HG02623 (cell line): ENCODE measurements around the gene ASXL2.

Source experiments
- ATAC-seq: cut with Tn5 transposase; IDR thresholded peaks from one replicate; pipeline ENCODE4 v1.9.1; 2021; ENCODE audit warnings: moderate library complexity; ENCODE audit not compliant: unreplicated experiment

The ASXL2 gene

DNA sequence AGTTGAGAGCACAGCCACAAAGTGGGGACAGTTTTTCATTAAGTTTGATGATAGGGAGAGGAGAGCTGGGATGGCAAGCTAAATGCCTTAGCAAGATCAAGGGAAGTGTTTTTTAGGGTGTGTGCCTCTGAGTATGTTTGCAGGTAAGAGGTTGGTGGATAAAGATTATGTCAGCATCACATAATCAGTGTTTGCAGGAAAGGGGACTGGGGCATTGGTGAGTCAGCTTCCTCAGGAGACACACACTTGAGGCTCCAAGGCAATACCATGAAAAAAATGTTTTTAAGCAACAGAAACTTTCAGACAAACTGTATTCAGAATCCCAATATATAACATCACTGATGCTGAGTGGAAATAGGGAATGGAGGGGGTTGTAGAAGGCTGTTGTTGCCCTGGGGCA lies 179.5 kb downstream of the ASXL2 start:
- ATAC-seq = no peak

DNA sequence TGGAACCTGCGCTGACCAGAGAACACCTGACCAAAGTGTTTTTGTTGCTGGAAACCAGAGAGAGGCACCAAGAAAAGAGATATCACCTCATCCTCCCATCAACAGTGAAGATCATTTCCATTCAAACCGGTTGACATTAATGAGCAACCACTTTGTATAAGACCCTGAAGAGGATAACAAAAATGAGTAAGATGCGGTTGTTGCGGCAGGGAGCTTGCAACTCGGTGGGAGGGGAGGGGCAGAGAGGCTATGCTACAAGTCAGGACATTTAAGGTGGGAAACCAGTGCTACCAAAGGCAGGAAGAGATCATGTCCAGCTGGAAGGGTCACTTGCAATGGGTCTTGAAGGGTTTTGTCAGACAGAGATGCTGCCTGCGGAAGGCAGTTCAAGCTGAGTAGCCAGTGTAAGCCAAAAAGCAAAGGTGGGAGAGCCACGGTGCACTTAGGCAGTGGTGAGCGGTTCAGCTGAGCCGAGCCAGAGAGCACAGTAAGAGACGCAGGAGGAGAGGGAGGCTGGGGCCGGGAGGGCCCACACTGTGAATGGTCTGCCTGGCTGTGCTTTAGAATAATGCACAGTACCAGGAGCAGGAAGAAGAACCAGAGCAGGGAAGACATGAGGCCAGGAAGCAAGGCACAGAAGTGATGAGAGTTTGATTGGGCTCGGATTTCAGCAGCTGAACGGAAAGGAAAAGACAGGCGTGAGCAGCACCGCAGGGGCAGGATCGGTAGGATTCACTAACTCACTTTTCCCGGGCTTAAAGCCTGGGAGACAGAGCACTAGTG lies 180.5 kb downstream of the ASXL2 start:
- no peak for ATAC-seq

DNA sequence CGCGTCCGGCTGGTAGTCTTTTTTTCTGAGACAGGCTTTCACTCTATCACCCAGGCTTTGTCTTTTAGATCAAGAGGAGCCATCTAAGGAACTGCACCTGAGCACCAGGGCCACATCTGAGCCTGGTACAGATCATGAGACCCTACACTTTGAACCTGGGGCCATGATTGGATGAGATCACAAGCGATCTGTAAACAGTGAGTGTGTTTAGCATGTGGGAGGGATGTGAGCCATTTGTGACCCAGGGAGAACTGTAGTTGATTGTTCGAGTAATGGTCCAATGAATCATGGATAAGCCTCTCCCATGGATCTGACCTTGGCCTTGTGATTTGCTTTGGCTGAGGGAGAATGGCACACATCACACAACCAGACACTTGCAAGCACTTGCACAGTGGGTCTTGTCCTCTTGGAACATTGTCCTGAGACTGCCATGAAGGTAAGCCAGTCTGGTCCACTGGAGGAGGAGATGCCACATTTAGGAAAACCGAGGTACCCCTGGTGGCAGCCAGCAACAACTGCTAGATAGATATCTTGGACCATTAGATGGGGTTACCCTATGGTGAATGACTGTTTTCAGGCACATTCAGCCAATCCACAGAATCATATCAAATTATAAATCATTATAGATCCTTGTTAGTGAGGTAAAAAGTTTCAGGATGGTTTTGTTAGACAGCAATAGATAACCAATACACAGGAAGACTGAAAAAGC lies 185.4 kb downstream of the ASXL2 start:
- ATAC-seq = no peak

DNA sequence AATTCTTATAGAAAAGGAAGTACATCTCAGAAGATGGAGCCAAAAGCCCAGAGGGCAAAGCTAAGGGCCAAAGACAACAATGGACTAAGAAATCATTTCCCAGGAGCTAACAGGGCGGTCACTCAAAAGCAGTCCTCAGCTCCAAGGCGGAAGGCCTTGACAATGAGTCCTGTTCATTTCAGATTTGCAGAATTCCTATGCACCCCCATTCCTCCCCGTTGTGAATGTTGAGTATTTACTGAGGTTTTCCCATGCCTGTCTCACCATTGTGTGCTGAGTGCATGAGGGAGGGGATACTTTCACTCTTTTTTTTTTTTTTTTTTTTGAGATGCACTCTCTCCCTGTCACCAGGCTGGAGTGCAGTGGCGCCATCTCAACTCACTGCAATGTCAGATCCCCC lies 186.1 kb downstream of the ASXL2 start:
- no peak for ATAC-seq

DNA sequence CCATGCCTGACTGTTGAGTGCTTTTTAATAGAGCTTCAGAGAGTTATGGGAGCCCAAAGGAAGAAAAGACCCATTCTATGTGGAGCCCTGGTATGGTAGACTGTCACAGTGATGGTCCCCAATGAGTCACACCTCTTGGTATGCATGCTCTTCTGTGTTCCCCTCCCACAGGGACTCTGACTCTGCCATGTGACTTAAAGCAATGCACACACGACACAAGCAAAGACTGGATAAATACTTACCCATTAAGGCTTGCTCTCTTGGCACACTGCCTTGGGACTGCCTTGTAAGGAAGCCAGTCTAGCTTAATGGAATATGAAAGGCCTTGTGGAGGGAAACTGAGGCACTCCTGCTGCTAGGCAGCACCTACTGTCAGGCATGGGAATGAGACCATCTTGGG lies 188.2 kb downstream of the ASXL2 start:
- ATAC-seq = no peak

DNA sequence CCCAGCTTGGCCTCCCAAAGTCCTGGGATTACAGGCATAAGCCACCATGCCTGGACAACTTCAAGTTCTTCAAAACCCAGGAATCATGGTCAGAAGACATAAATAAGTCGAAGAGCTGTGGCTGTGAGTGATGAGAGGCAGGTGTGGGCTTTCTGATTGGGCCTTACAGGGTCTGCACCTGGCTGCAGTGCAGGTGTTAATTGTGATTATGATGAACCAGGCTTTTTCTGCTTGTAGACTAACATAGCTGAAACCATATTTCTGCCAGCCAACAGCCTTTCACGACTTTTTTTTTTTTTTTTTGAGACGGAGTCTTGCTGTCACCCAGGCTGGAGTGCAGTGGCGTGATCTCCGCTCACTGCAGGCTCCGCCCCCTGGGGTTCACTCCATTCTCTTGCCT lies 190.1 kb downstream of the ASXL2 start:
- ATAC-seq = no peak

DNA sequence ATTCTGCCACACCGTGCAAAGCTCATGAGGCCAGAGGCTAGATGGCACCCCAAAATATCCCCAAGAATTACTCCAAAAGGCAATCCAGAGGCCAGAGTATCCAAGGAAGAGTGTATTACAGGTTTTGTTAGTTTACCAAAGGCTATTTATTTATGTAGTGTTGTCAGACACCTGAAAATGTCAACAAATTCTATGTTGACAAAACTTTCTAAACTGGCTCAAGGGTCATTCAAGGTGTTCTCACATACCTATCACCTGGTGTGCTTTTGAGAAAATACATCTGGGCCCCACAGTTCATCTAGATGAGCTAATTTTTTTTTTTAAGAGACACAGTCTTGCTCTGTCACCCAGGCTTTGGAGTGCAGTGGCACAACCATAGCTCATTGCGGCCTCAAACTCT lies 192.5 kb downstream of the ASXL2 start:
- no peak for ATAC-seq

DNA sequence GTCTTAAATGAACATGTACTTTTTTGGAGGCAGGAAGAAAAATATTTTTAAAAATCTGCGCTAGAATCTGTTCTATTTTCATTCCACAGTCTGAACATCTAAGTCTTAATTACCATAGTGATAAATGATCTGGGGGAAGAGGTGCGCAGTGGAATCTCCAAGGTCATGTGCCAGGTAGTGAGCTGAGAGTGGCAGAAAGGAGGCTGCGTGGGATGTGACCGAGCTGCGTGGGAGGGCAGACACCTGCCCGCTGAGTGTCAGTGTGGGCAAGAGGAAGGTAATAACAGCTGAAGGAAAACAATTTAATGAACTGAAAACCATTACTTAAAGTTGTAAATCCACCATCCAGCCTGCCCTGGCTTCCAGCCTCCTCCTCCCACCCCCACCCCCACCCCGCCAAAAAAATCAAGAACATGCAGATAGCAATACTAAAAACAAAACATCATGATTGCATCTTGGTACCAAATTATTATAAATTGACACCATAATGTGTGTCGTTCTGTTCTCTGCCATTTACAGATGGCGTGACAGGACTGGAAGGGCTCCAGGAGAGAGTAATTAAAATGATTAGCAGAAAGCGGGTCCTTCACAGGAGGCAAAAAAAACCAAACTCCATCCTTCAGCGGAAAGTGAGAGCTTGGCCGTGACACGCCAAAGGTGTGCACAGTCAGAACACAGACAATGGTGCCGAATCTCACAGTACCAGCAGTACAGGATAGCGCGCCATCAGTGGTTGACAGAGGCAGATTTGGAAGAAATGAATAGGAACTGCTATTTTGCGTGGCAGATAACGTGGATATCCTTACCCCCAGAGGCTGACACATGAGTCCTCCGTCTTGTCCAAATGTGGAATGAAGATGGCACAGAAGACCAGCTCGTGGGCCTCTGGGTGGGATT lies 193.5 kb downstream of the ASXL2 start:
- no peak for ATAC-seq
